A549 treated with Mapracorat at 1 μM for 4 hours (cell line): ENCODE data around the gene TMEM175. TPM values are rescaled to one million over a fixed set of nuclear protein-coding genes. Genes with fewer than 3 reads are reported as not detected.

Source experiments
- total RNA-seq: library from RNA; stranded (reverse); fragments of 200-300 nt; extraction: Qiagen RNA extraction; gene quantifications from 5 replicates; pipeline ENCODE4 v1.2.3, GENCODE V29; 2022

The TMEM175 gene
- total RNA-seq: 6.0 to 9.8 TPM (median 9.0 TPM) in 5 replicates

GRCh38 chr4:931960-932712, at the start of gene TMEM175, which contains the start of gene GAK:
Gene TMEM175 (plus strand): TSS chr4:932460. CDS start chr4:947740, 15,280 bp downstream.
Gene GAK (minus strand): TSS chr4:932316. CDS start chr4:932187, 129 bp downstream.

GRCh38 chr4:973431-974397, 41.5 kb downstream of the TMEM175 start, which contains the start of gene DGKQ:
Gene DGKQ (minus strand): TSS chr4:973569. CDS start chr4:973482, 87 bp downstream.

GRCh38 chr4:986879-987623, 54.8 kb downstream of the TMEM175 start, which contains the start of gene IDUA:
Gene IDUA (plus strand): TSS chr4:987044. CDS start chr4:987085, 41 bp downstream.

GRCh38 chr4:993111-994029, 61.1 kb downstream of the TMEM175 start, which contains the start of gene SLC26A1:
Gene SLC26A1 (minus strand): TSS chr4:993404. CDS start chr4:991703, 1,701 bp downstream.

Other genes with a start within 250 kb of the TMEM175 start
- 0.07 to 0.31 TPM (median 0.20 TPM) in 5 replicates for gene SLC49A3, start 243.3 kb upstream of the TMEM175 start, total RNA-seq
- gene PCGF3, start 226.6 kb upstream of the TMEM175 start, total RNA-seq: 16.1 to 22.4 TPM (median 19.1 TPM) in 5 replicates
- gene CPLX1, start 106.3 kb upstream of the TMEM175 start, total RNA-seq: 0.28 to 0.79 TPM (median 0.64 TPM) in 5 replicates
- 30.3 to 54.2 TPM (median 51.0 TPM) in 5 replicates for gene GAK, start 144 bp upstream of the TMEM175 start, total RNA-seq
- 4.2 to 9.0 TPM (median 8.1 TPM) in 5 replicates for gene DGKQ, start 41.1 kb downstream of the TMEM175 start, total RNA-seq
- 6.2 to 15.1 TPM (median 13.4 TPM) in 5 replicates for gene IDUA, start 54.6 kb downstream of the TMEM175 start, total RNA-seq
- 0.14 to 0.60 TPM (median 0.18 TPM) in 5 replicates for gene SLC26A1, start 60.9 kb downstream of the TMEM175 start, total RNA-seq
- 13.2 to 22.9 TPM (median 18.8 TPM) in 5 replicates for gene FGFRL1, start 79.2 kb downstream of the TMEM175 start, total RNA-seq
- gene RNF212, start 181.1 kb downstream of the TMEM175 start, total RNA-seq: 1.6 to 2.6 TPM (median 2.2 TPM) in 5 replicates
- gene SPON2, start 240.1 kb downstream of the TMEM175 start, total RNA-seq: 0.41 to 0.60 TPM (median 0.53 TPM) in 5 replicates